Endodermal cell (in vitro differentiated cells): Measurements from ENCODE around the gene CCDC51. TPM values are rescaled to one million over a fixed set of nuclear protein-coding genes. Genes with fewer than 3 reads are reported as not detected.

Source experiments
- DNase-seq: peaks from one replicate; pipeline ENCODE4 v3.0.0-alpha.2; 2017
- H3K27ac ChIP-seq: 2 replicates; pipeline ENCODE4 v1.5.1; 2013; ENCODE audit warnings: mild to moderate bottlenecking, low read depth, low read length, moderate library complexity
- H3K27me3 ChIP-seq: 2 replicates; pipeline ENCODE4 v1.6.1; 2013; ENCODE audit warnings: mild to moderate bottlenecking, low read length, moderate library complexity; ENCODE audit not compliant: insufficient read depth, control insufficient read depth, poor library complexity, severe bottlenecking
- H3K36me3 ChIP-seq: 2 replicates; pipeline ENCODE4 v1.7.0; 2013; ENCODE audit warnings: mild to moderate bottlenecking, low read length, moderate library complexity; ENCODE audit not compliant: control insufficient read depth, insufficient read depth
- H3K4me1 ChIP-seq: one replicate; pipeline ENCODE4 v1.7.0; 2013; ENCODE audit warnings: low read length; ENCODE audit not compliant: control insufficient read depth, insufficient read depth
- H3K4me3 ChIP-seq: 2 replicates; pipeline ENCODE4 v1.5.1; 2013; ENCODE audit warnings: mild to moderate bottlenecking, low read length, moderate library complexity
- H3K9ac ChIP-seq: 2 replicates; pipeline ENCODE4 v1.6.1; 2013; ENCODE audit warnings: mild to moderate bottlenecking, low read length, moderate library complexity; ENCODE audit not compliant: poor library complexity, severe bottlenecking; ENCODE audit errors: extremely low read depth
- H3K9me3 ChIP-seq: 2 replicates; pipeline ENCODE4 v1.6.1; 2013; ENCODE audit warnings: mild to moderate bottlenecking, low read length, moderate library complexity; ENCODE audit not compliant: control insufficient read depth
- H3K27ac Mint-ChIP-seq: 2 replicates; pipeline ENCODE4 v1.8.0; 2020; ENCODE audit warnings: mixed read lengths
- H3K27me3 Mint-ChIP-seq: 2 replicates; pipeline ENCODE4 v1.8.0; 2021; ENCODE audit warnings: mild to moderate bottlenecking, mixed read lengths; ENCODE audit not compliant: insufficient read depth
- H3K36me3 Mint-ChIP-seq: 2 replicates; pipeline ENCODE4 v1.8.0; 2020; ENCODE audit warnings: low read depth, mixed read lengths
- H3K4me1 Mint-ChIP-seq: 2 replicates; pipeline ENCODE4 v1.8.0; 2020; ENCODE audit warnings: mixed read lengths
- H3K4me3 Mint-ChIP-seq: 2 replicates; pipeline ENCODE4 v1.8.0; 2020; ENCODE audit warnings: mild to moderate bottlenecking, moderate library complexity, mixed read lengths
- H3K9me3 Mint-ChIP-seq: 2 replicates; pipeline ENCODE4 v1.8.0; 2020; ENCODE audit warnings: mild to moderate bottlenecking, mixed read lengths
- WGBS, 2 experiments: methylation state at CpG; one replicate each; pipeline versions ENCODE4 v1.1.5 to v1.1.7; 2013; ENCODE audit warnings: missing lambda C conversion rate in 2 of 2, mixed read lengths in 1 of 2; ENCODE audit not compliant: insufficient coverage in 1 of 2, insufficient read length in 1 of 2; 5-methylcytosine and 5-hydroxymethylcytosine counted together
- total RNA-seq, 2 donors: library from RNA; stranded (reverse); fragmentation: NEBNext Ultra II Directional in 1 of 2; extraction: Animal tissue kit (Norgen Biotek cat#: 25700) in 1 of 2; gene quantifications; 2 replicates in 1 of 2; 3 replicates in 1 of 2; pipeline ENCODE4 v1.2.1, GENCODE V29; 2021
- TF ChIP-seq, protein P1 (sequence below): fragments of 200-600 bp; sonication (generic); conservative IDR thresholded peaks from 2 replicates; pipeline ENCODE4 v1.5.0; 2021; ENCODE audit warnings: antibody characterized with exemption, mild to moderate bottlenecking

Gene CCDC51
- total RNA-seq, 2 donors from 2014 or later, result 14.5 to 14.6 TPM

DNA sequence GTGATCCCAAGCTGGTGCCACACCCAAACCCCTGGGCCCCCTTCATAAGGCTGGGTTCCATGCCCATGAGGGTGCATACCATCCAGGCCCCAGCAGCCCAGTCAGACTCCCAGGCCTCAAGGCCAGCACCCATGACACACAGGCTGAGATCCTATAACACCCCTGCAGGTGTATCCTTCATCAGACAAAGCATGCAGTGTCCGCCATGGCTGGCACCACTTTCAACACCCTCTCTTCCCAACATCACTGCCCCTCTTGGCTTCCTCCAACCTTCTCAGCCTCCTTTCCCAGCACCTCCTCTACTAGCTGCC lies 3.5 kb downstream of the CCDC51 start:
- H3K9me3 Mint-ChIP-seq, result no peaks in the 10 kb centered on the region

DNA sequence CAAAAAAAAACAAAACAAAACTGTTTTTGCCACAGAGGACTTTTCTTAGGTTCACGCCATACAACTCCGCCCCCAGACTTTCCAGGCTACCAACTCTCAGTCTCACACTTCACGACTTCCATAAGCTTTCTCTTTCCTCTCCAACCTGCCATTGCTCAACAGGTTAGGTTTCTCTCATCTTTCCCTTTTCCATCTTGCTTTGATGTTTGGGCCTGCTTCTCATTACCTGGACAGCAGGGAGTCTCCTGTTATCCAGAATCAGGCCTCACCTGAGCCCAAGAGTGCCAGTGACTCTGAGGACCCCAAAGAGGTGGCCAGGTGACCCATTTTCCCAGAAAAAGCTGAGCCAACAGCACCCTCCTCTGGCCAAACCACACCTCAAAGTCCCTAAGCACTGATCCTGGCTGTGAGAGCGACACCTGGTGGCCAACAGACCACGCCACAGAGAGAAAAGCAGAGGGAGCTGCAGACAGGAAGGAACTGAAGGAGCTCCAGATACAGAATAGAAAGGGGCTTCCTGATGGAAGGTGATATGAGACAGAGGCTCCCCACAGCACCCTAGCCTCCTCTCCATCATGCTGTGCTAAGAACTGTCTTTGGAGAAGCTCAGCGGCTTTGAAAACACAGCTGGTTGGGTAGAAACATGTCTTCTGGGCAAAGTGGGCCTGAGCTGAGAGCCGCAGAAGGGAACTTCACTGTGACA lies 4.0 kb downstream of the CCDC51 start:
- Mint-ChIP-seq H3K36me3 (peaks cover 30% of the 10 kb centered on the region), H3K9me3 (no peaks in the 10 kb centered on the region), H3K27me3 (no peaks in the 10 kb centered on the region), H3K4me1 (peaks cover 6% of the 10 kb centered on the region), H3K4me3 (no peak overlapping the region), H3K27ac (no peak overlapping the region)
- H3K4me1 ChIP-seq, result no peaks in the 10 kb centered on the region
- H3K27ac ChIP-seq, result no peak overlapping the region
- H3K36me3 ChIP-seq, result peaks cover 34% of the 10 kb centered on the region
- peak; percentile 98 for DNase-seq
- H3K27me3 ChIP-seq, result no peaks in the 10 kb centered on the region
- no peaks in the 10 kb centered on the region for H3K9me3 ChIP-seq
- WGBS, 2 experiments, result 55 to 62% methylated on average over 6 to 7 of the region's 7 CpGs
- TF ChIP-seq, protein P1, sequence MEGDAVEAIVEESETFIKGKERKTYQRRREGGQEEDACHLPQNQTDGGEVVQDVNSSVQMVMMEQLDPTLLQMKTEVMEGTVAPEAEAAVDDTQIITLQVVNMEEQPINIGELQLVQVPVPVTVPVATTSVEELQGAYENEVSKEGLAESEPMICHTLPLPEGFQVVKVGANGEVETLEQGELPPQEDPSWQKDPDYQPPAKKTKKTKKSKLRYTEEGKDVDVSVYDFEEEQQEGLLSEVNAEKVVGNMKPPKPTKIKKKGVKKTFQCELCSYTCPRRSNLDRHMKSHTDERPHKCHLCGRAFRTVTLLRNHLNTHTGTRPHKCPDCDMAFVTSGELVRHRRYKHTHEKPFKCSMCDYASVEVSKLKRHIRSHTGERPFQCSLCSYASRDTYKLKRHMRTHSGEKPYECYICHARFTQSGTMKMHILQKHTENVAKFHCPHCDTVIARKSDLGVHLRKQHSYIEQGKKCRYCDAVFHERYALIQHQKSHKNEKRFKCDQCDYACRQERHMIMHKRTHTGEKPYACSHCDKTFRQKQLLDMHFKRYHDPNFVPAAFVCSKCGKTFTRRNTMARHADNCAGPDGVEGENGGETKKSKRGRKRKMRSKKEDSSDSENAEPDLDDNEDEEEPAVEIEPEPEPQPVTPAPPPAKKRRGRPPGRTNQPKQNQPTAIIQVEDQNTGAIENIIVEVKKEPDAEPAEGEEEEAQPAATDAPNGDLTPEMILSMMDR, result peak; percentile 100
- no peak overlapping the region for H3K4me3 ChIP-seq
- H3K9ac ChIP-seq, result no peak overlapping the region

More for the DNA sequence above, 3.5 kb downstream of the CCDC51 start:
- Histone ChIP-seq H3K4me3 (no peak overlapping the region), H3K4me1 (no peaks in the 10 kb centered on the region), H3K9me3 (no peaks in the 10 kb centered on the region), H3K27me3 (no peaks in the 10 kb centered on the region), H3K9ac (no peak overlapping the region), H3K27ac (no peak overlapping the region), H3K36me3 (peaks cover 35% of the 10 kb centered on the region)
- Mint-ChIP-seq H3K36me3 (peaks cover 30% of the 10 kb centered on the region), H3K4me1 (peaks cover 5% of the 10 kb centered on the region), H3K27me3 (no peaks in the 10 kb centered on the region), H3K4me3 (no peak overlapping the region), H3K27ac (no peak overlapping the region)
- no peak for DNase-seq
- 29 to 46% methylated on average over 1 of the region's 1 CpG for WGBS, 2 experiments
- TF ChIP-seq, protein P1, result no peak

DNA sequence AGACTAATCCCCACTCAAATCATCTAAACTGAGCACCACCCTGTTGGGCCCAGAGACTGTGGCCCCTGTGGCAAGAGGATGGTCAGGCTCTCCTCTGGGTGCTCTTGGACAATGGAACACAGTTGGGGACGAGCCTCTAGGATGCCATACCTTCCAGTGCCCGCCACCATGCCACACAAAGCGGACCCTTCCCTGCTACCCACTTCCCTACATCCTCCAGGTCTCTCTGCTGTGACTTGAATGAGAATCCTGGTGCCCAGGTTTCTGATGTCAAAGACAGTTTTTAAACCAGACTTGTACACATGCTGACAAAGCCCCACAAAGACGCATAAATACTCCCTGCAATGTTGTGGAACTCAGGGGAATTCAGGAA lies 4.7 kb downstream of the CCDC51 start:
- H3K4me3 ChIP-seq, result no peak overlapping the region
- Mint-ChIP-seq H3K4me1 (peaks cover 12% of the 10 kb centered on the region), H3K36me3 (peaks cover 30% of the 10 kb centered on the region), H3K27me3 (no peaks in the 10 kb centered on the region), H3K27ac (no peak overlapping the region), H3K9me3 (no peaks in the 10 kb centered on the region), H3K4me3 (no peak overlapping the region)
- no peak overlapping the region for H3K27ac ChIP-seq
- no peaks in the 10 kb centered on the region for H3K27me3 ChIP-seq
- DNase-seq, result no peak
- no peak overlapping the region for H3K9ac ChIP-seq
- H3K4me1 ChIP-seq, result peaks cover 4% of the 10 kb centered on the region
- TF ChIP-seq, protein P1, result no peak
- peaks cover 34% of the 10 kb centered on the region for H3K36me3 ChIP-seq
- H3K9me3 ChIP-seq, result no peaks in the 10 kb centered on the region
- WGBS, 2 experiments, result 90 to 93% methylated on average over 3 to 4 of the region's 4 CpGs
